Heart right ventricle (tissue), 16 donors: ENCODE measurements around the gene ANKRD13D. TPM values are rescaled to one million over a fixed set of nuclear protein-coding genes. Genes with fewer than 3 reads are reported as not detected.

Experiments used
- ATAC-seq, 8 donors: fragments of 200-7000 bp; cut with Tn5 transposase; one replicate each; pipeline ENCODE4 v1.9.1; 2020; ENCODE audit warnings: mild to moderate bottlenecking in 8 of 8, moderate library complexity in 8 of 8, moderate number of reproducible peaks in 1 of 8
- DNase-seq, 2 donors: peaks; one replicate each; pipeline ENCODE4 v3.0.0-alpha.2; 2020
- H3K27ac ChIP-seq, 10 donors: fragments of 200-600 bp; sonication (generic) in 2 of 10; one replicate each; pipeline versions ENCODE4 v1.5.0 to v1.8.0; 2020 to 2022; ENCODE audit warnings: mild to moderate bottlenecking in 3 of 10
- H3K27me3 ChIP-seq, 7 donors: fragments of 200-600 bp; one replicate each; pipeline ENCODE4 v1.8.0; 2021 to 2022; ENCODE audit warnings: mild to moderate bottlenecking in 2 of 7
- H3K36me3 ChIP-seq, 9 donors: fragments of 200-600 bp; sonication (generic) in 1 of 9; one replicate each; pipeline versions ENCODE4 v1.5.0 to v1.8.0; 2020 to 2022; ENCODE audit warnings: mild to moderate bottlenecking in 2 of 9
- H3K4me1 ChIP-seq, 9 donors: fragments of 200-600 bp; sonication (generic) in 1 of 9; one replicate each; pipeline versions ENCODE4 v1.5.0 to v1.8.0; 2020 to 2022; ENCODE audit warnings: mild to moderate bottlenecking in 4 of 9
- H3K4me3 ChIP-seq, 10 donors: fragments of 200-600 bp; sonication (generic) in 2 of 10; one replicate each; pipeline versions ENCODE4 v1.5.0 to v1.8.0; 2020 to 2022; ENCODE audit warnings: mild to moderate bottlenecking in 7 of 10, moderate library complexity in 2 of 10
- H3K9me3 ChIP-seq, 11 donors: fragments of 200-600 bp in 10 of 11; sonication (generic) in 2 of 11; one replicate each; pipeline versions ENCODE4 v1.5.0 to v1.8.0; 2013 to 2022; ENCODE audit warnings: mild to moderate bottlenecking in 2 of 11, control low read depth in 1 of 11, moderate library complexity in 1 of 11
- CTCF ChIP-seq, 9 donors: fragments of 200-600 bp; sonication (generic) in 2 of 9; IDR thresholded peaks; one replicate each; pipeline versions ENCODE4 v1.5.0 to v1.8.0; 2021 to 2022; ENCODE audit warnings: antibody characterized with exemption in 9 of 9, mild to moderate bottlenecking in 5 of 9, moderate library complexity in 1 of 9
- WGBS, 2 donors: extraction: QIAGEN DNeasy Blood & Tissue Kit; methylation state at CpG; one replicate each; pipeline ENCODE4 v1.1.7; 2013; ENCODE audit warnings: inconsistent platforms in 1 of 2; 5-methylcytosine and 5-hydroxymethylcytosine counted together
- intact Hi-C, 10 donors: fragments of 100-400 bp; cut with DNase I; formaldehyde crosslinking; loops; one replicate each; pipeline versions ENCODE4 v1.11.1 to v1.14.2; 2022
- polyA plus RNA-seq, 2 donors: library from polyadenylated mRNA; stranded (reverse); fragments of 200-250 nt; gene quantifications; one replicate each; pipeline ENCODE4 v1.2.3, GENCODE V29; 2013
- total RNA-seq, 10 donors: library from RNA; stranded (reverse); fragmentation: NEBNext Ultra II Directional in 3 of 10; extraction: Animal tissue kit (Norgen Biotek cat#: 25700) in 3 of 10; gene quantifications; one replicate each; pipeline versions ENCODE4 v1.2.1 to v1.2.4, GENCODE V29; 2021 to 2023
- donor health status: Arrhythmogenic right ventricular cardiomyopathy.
- donor health status: ischemic (EF 13 %, LVEDD 7.1; RV severe dilation, severe dysfunction).
- donor health status: healthy with polysubstance abuse.
- donor health status: DM: no; HTN: yes; CAD: no.
- donor health status: DM: no; HTN: no; CAD: no.
- donor health status: ischemic (EF 25% LVEDD 6.9; RV normal size, moderate dysfunction).
- donor health status: ischemic (EF 25% LVEDD 5.7; RV mildly dilated, moderate dysfunction).
- donor health status: healthy.
- donor health status: DM: yes; HTN: yes; CAD: no.
- donor health status: Ischemic cardiomyopathy.
- donor health status: ischemic (EF 35%, LVEDD 5.7; RV mildly dilated, moderate dysfunction).
- donor health status: nonischemic (EF 11% LVEDD 7.7; RV severe dilation, severe dysfunction).
- donor health status: DM: yes; HTN: yes; CAD: no.
- donor health status: PGD.
- donor health status: ischemic (EF 29% LVEDD 5.4; RV normal size, mild dysfunction).
- donor health status: nonischemic (EF 23%, LVEDD 6.1; RV moderate dilation, normal function).

ANKRD13D gene
- total and polyA plus RNA-seq, 12 donors: 7.9 to 39.4 (median 13.3) TPM

- H3K27me3 ChIP-seq: no peaks in the 10 kb centered on the region
- peak in 1 of 2 donors; percentile 23 for DNase-seq
- peak overlapping the region in 2 of 10 donors; percentile 3 to 74 for H3K4me3 ChIP-seq
- H3K9me3 ChIP-seq: no peaks in the 10 kb centered on the region
- intact Hi-C loops: no loop called here
- TF ChIP-seq CTCF (IDR thresholded peaks at IDR 0.05): no peak
- peaks cover 21 to 74% (median 52%) of the 10 kb centered on the region in 9 donors for H3K36me3 ChIP-seq
- 83 to 86% methylated on average over 39 of the region's 39 CpGs for WGBS, 2 donors
- H3K27ac ChIP-seq: peak overlapping the region in 8 of 10 donors; percentile 93 to 98 (median 96)
- ATAC-seq: no peak
- H3K4me1 ChIP-seq: peaks cover 7 to 90% (median 31%) of the 10 kb centered on the region in 9 donors
Observed at GRCh38 chr11:67285541-67286498, 3.3 kb upstream of the ANKRD13D start.

- 79% methylated on average over 8 of the region's 8 CpGs for WGBS, 2 donors
- ATAC-seq (no peak), DNase-seq (peak in 1 of 2 donors; percentile 21)
- peak overlapping the region; percentile 76 to 98 (median 96) for H3K27ac ChIP-seq
- peaks cover 14 to 74% (median 43%) of the 10 kb centered on the region in 9 donors for H3K36me3 ChIP-seq
- H3K4me3 ChIP-seq: peak overlapping the region in 2 of 10 donors; percentile 3 to 74
- H3K9me3 ChIP-seq: no peaks in the 10 kb centered on the region
- peaks cover 7 to 90% (median 33%) of the 10 kb centered on the region in 9 donors for H3K4me1 ChIP-seq
- no peak for TF ChIP-seq CTCF (IDR thresholded peaks at IDR 0.05)
- intact Hi-C loops: no loop called here
- H3K27me3 ChIP-seq: no peaks in the 10 kb centered on the region
Observed at GRCh38 chr11:67286621-67287333, 2.3 kb upstream of the ANKRD13D start.

- Histone ChIP-seq H3K4me3 (peak overlapping the region in 9 of 10 donors; percentile 56 to 99 (median 82)), H3K4me1 (peaks cover 7 to 90% (median 33%) of the 10 kb centered on the region in 9 donors), H3K36me3 (peaks cover 6 to 74% (median 35%) of the 10 kb centered on the region in 9 donors), H3K27me3 (no peaks in the 10 kb centered on the region), H3K27ac (peak overlapping the region; percentile 76 to 98 (median 96)), H3K9me3 (no peaks in the 10 kb centered on the region)
- intact Hi-C loops: loop anchor here in 4 of 10 donors (2.0 kb wide), 3 partner anchors 15 to 29 kb away; no protein-coding TSS in a partner anchor
- DNase-seq: no peak
- WGBS, 2 donors: 73 to 75% methylated on average over 14 of the region's 14 CpGs
- ATAC-seq: peak in 2 of 8 donors; percentile 0 to 2
- no peak for TF ChIP-seq CTCF (IDR thresholded peaks at IDR 0.05)
Observed at GRCh38 chr11:67287355-67288197, 1.5 kb upstream of the ANKRD13D start.
